ENCODE measurements around the gene TAF12.
"Not testable (repeated sequence)": the region's sequence is repeated elsewhere in the genome, so short reads cannot be mapped to it uniquely, and the experiment has no call there.

The TAF12 gene, protein sequence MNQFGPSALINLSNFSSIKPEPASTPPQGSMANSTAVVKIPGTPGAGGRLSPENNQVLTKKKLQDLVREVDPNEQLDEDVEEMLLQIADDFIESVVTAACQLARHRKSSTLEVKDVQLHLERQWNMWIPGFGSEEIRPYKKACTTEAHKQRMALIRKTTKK

GRCh38 chr1:28642847-28643635 lies at the start of gene TAF12:
TAF12 (minus strand) TSS chr1:28643067; CDS start chr1:28622081, 20,986 bp downstream.
- in situ Hi-C loops (cut with HindIII; ENCODE audit: low pct_unique_long_range_greater_than_20kb, low sequenced_read_pairs) = no loop called here
- TF ChIP-seq JUND (IDR thresholded peaks at IDR 0.05; ENCODE audit: low read depth) = no peak
- peak; percentile 54 to 94 for DNase-seq (ENCODE audit: low read depth in 1 of 2, low spot score in 1 of 2)

GRCh38 chr1:28691627-28692026 lies 48.8 kb upstream of the TAF12 start:
- DNase-seq (ENCODE audit: low read depth in 1 of 2, low spot score in 1 of 2); in situ Hi-C loops (cut with HindIII; ENCODE audit: low pct_unique_long_range_greater_than_20kb, low sequenced_read_pairs): not testable (repeated sequence)

GRCh38 chr1:28684937-28685336 lies 42.1 kb upstream of the TAF12 start:
- TF ChIP-seq JUND (IDR thresholded peaks at IDR 0.05; ENCODE audit: low read depth) = no peak
- no peak for DNase-seq (ENCODE audit: low read depth in 1 of 2, low spot score in 1 of 2)
- in situ Hi-C loops (cut with HindIII; ENCODE audit: low pct_unique_long_range_greater_than_20kb, low sequenced_read_pairs) = no loop called here

DNA sequence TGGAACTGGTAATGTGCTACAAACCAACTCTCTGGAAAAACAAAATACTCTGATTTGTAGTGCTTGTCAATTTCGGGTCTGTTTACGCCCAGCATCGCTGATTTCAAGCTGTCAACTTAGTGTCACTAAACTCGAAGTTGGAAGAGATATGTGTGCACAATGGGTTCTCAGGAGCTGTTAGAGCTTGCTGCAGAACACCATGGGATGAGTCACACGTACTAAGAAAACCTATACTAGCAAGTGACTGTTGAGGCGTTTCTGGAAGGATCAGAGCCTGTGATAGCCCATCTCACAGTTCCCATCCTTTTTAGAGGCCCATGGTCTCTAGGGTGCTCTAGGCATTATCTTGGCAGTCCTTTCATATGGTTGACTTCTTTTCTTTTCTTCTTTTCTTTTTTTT lies 40.0 kb upstream of the TAF12 start:
- TF ChIP-seq JUND (IDR thresholded peaks at IDR 0.05; ENCODE audit: low read depth) = no peak
- in situ Hi-C loops (cut with HindIII; ENCODE audit: low pct_unique_long_range_greater_than_20kb, low sequenced_read_pairs) = no loop called here
- DNase-seq (ENCODE audit: low read depth in 1 of 2, low spot score in 1 of 2) = no peak

DNA sequence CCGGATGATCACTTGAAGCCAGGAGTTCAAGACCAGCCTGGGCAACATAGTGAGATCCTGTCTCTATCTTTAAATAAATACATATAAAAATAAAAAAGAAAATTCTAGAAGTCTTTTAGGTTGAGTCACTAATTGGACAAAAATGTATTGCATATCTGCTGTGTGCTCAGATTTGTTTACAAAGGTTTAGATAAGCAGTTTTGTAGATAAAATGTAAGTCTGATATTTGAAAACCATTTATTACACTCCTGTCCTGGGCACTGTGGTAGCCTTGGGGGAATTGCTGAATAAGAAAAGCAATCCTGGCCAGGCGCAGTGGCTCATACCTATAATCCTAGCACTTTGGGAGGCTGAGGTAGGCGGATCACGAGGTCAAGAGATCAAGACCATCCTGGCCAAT lies 37.3 kb upstream of the TAF12 start:
- in situ Hi-C loops (cut with HindIII; ENCODE audit: low pct_unique_long_range_greater_than_20kb, low sequenced_read_pairs) = no loop called here
- TF ChIP-seq JUND (IDR thresholded peaks at IDR 0.05; ENCODE audit: low read depth) = no peak
- no peak for DNase-seq (ENCODE audit: low read depth in 1 of 2, low spot score in 1 of 2)

DNA sequence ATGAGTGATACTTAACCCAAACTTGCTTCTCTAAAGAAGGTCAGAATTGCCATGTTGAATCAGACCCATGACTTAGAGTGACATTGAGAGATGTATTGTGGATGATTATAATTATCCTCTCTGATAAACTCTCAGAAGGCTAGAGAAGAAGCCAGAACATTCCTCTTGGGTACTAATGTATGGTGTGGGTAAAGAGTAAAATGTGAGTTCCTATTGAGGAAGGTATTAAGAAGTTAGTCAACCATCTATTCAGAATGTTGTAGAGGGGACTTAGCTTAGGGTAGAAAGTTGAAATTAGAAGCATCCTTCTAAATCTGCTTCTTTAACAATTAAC lies 33.0 kb upstream of the TAF12 start:
- DNase-seq (ENCODE audit: low read depth in 1 of 2, low spot score in 1 of 2) = no peak
- no peak for TF ChIP-seq JUND (IDR thresholded peaks at IDR 0.05; ENCODE audit: low read depth)
- in situ Hi-C loops (cut with HindIII; ENCODE audit: low pct_unique_long_range_greater_than_20kb, low sequenced_read_pairs) = no loop called here

- DNase-seq (ENCODE audit: low read depth in 1 of 2, low spot score in 1 of 2); in situ Hi-C loops (cut with HindIII; ENCODE audit: low pct_unique_long_range_greater_than_20kb, low sequenced_read_pairs): not testable (repeated sequence)
Observed at GRCh38 chr1:28672971-28673370, 30.1 kb upstream of the TAF12 start.

DNA sequence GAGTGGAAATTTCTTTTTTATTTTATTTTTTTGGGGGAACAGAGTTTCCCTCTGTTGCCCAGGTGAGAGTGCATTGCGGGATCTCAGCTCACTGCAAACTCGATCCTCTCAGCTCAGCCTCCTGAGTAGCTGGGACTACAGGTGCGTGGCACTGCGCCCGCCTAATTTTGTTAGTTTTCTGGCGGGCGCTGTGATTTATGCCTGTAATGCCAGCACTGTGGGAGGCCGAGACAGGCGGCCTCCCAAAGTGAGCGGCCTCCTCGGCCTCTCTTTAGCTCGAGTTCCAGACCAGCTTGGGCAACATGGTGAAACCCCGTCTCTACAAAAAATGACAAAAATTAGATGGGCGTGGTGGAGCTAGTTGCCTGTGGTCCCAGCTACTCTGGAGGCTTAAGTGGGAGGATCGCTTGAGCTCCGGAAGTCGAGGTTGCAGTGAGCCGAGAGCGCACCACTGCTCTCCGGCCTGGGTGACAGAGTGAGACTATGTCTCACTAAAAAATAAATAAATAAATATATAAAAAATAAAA lies 28.4 kb upstream of the TAF12 start:
- TF ChIP-seq JUND (IDR thresholded peaks at IDR 0.05; ENCODE audit: low read depth) = no peak
- in situ Hi-C loops (cut with HindIII; ENCODE audit: low pct_unique_long_range_greater_than_20kb, low sequenced_read_pairs) = no loop called here
- DNase-seq (ENCODE audit: low read depth in 1 of 2, low spot score in 1 of 2) = no peak

DNA sequence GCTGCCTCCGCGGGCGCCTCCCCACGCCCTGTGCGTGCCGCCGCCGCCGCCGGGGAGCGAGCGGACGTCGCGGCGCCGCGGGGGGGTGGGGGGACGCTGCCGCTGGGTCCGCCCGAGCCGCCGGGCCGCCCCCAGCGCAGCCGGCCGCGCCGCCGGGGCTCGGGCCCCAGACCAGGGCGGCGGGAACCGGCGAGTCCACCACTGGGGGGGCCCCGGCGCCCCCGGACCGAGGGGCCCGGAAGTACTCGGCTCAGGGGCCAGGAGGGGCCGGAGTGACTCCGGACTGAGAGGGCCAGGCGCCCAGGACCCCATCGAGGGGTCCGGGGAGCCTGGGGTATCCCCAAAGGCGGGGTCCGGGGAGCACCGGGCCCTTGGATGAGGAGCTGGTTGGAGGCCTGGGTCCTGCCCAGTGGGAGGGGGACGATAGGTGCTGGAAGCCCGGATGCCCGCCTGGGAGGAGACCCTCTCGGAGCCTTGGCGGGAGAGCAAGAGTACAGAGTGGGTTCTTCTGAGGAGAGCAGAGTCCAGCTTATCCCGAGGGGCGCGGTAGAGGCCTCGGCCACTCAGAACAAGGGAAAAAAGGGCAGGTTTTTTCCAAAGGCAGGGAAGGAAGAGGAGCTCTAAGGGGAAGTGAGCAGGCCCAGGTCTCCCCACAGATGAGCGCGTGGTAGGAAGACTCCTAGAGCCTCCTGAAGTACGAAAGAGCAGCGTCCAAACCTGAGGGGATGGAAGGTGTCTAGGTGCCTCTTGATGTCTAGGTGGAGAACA lies 26.3 kb upstream of the TAF12 start:
- peak; percentile 22 to 66 for DNase-seq (ENCODE audit: low read depth in 1 of 2, low spot score in 1 of 2)
- in situ Hi-C loops (cut with HindIII; ENCODE audit: low pct_unique_long_range_greater_than_20kb, low sequenced_read_pairs) = no loop called here
- TF ChIP-seq JUND (IDR thresholded peaks at IDR 0.05; ENCODE audit: low read depth) = no peak

DNA sequence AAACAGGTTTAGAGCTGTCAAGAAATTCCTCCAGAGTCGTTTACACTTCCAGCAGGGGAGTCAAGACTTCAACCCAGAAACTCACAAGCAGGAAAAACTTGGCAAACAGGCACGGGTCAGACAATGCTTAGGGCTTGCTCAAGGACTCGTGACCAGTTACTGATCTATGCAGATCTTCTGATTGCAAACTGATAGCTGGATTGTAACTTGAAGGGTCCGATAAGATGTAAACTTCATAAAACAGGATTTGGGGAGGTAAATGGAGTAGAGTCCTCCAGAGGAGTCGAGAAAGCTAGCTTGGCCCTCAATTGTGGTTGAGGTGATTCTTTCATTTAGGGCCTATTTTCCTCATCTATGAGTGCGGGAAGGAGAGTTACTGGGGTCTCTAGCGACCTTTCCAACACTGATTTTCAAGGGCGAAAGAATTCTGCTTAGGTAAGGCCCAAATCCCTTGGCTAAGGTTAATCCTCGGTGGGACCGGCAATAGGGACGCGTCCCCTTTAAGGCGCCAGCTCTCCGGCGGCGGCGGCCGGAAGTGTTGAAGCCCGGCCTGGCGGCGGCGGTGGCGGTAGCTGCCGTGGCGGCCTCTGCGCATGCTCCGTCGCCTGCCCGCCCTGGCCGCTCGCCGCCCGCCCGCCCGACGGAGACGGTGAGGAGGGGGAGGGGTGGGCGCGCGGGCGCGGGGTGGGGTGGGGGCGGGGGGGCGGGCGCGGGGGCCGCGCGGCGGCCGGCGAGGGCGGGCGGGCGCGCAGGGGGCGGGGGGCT lies 25.5 kb upstream of the TAF12 start, which contains the start of gene GMEB1:
TSS of gene GMEB1 (plus strand) at position 594 of the 765 bp plus-strand sequence. CDS start 14,829 bp downstream, outside the sequence.
- in situ Hi-C loops (cut with HindIII; ENCODE audit: low pct_unique_long_range_greater_than_20kb, low sequenced_read_pairs) = no loop called here
- peak; percentile 66 to 87 for DNase-seq (ENCODE audit: low read depth in 1 of 2, low spot score in 1 of 2)
- TF ChIP-seq JUND (IDR thresholded peaks at IDR 0.05; ENCODE audit: low read depth) = no peak

- TF ChIP-seq JUND (IDR thresholded peaks at IDR 0.05; ENCODE audit: low read depth) = no peak
- DNase-seq (ENCODE audit: low read depth in 1 of 2, low spot score in 1 of 2) = no peak
- in situ Hi-C loops (cut with HindIII; ENCODE audit: low pct_unique_long_range_greater_than_20kb, low sequenced_read_pairs) = no loop called here
Observed at GRCh38 chr1:28666806-28667205, 23.9 kb upstream of the TAF12 start.

GRCh38 chr1:28663871-28664470 lies 21.1 kb upstream of the TAF12 start:
- in situ Hi-C loops (cut with HindIII; ENCODE audit: low pct_unique_long_range_greater_than_20kb, low sequenced_read_pairs) = no loop called here
- TF ChIP-seq JUND (IDR thresholded peaks at IDR 0.05; ENCODE audit: low read depth) = no peak
- no peak for DNase-seq (ENCODE audit: low read depth in 1 of 2, low spot score in 1 of 2)

Data from T47D (cell line).